Measurements from ENCODE around the gene CD8A.

DNA sequence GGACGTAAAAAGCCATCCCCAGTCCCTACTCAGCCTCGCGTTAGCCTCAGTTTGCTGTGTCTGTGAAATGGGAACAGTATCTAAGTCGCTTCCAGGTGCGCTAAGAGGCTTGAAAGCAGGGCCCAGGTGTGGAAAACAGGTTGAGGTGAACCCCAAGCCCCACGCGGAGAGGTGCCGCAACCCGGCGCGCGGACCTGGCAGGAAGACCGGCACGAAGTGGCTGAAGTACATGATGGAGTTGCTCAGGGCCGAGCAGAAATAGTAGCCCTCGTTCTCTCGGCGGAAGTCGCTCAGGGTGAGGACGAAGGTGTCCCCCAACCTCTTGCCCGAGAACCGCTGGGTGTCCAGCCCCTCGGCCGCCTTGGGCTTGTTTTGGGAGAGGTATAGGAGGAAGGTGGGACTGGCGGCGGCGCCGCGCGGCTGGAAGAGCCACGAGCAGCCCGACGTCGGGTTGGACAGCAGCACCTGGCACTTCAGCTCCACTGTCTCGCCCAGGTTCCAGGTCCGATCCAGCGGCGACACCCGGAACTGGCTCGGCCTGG lies 508 bp downstream of the CD8A start:
- TF ChIP-seq FOXM1 (IDR thresholded peaks at IDR 0.05; ENCODE audit: borderline replicate concordance): no peak
- TF ChIP-seq FOXK2 (IDR thresholded peaks at IDR 0.05): no peak
- no peak for TF ChIP-seq ARNT (IDR thresholded peaks at IDR 0.05)
- no peak for TF ChIP-seq PKNOX1 (IDR thresholded peaks at IDR 0.05)
- TF ChIP-seq BHLHE40 (IDR thresholded peaks at IDR 0.05; ENCODE audit: borderline replicate concordance): no peak
- no peak for TF ChIP-seq HDGF (IDR thresholded peaks at IDR 0.05; ENCODE audit: borderline replicate concordance)
- no peak for TF ChIP-seq SP1 (IDR thresholded peaks at IDR 0.05)
- no peak for TF ChIP-seq SUZ12 (IDR thresholded peaks at IDR 0.05)
- TF ChIP-seq ZNF384 (IDR thresholded peaks at IDR 0.05): no peak
